ENCODE results near the gene NRG2. TPM values are rescaled to one million over a fixed set of nuclear protein-coding genes. Genes with fewer than 3 reads are reported as not detected.

NRG2 gene
- total RNA-seq, 4 donors from 2014 or later, result 2.5 to 21.2 (median 4.5) TPM; not detected in 1

DNA sequence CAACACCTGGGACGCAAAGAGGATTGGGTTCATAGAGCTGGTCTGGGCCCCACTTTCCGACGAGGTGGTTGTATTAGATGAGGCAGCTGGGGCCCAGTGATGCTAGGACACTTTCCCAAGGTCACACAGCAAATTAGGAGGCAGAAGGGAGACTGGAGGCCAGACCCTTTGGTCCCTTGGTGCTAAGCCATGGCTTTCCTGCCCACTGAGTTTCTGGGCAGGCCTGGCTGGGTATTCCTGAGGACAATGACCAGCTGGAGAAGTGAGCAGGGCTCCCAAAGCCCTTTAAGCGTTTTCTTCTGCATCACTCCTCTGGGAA is 181.3 kb downstream of the NRG2 start:
- no peaks in the 10 kb centered on the region for H3K9me3 ChIP-seq
- TF ChIP-seq POLR2A (IDR thresholded peaks at IDR 0.05), result no peak
- TF ChIP-seq CTCF (IDR thresholded peaks at IDR 0.05), result no peak
- H3K36me3 ChIP-seq, result no peaks in the 10 kb centered on the region
- DNase-seq, result no peak
- no peaks in the 10 kb centered on the region for H3K27me3 ChIP-seq
- H3K4me1 ChIP-seq, result no peaks in the 10 kb centered on the region
- no peak overlapping the region for H3K27ac ChIP-seq
- intact Hi-C loops (cut with DNase I; ENCODE audit: low total_unique reads), result loop anchor here (5.0 kb wide), 1 partner anchor 75 kb away; no protein-coding TSS in a partner anchor
- H3K4me3 ChIP-seq, result no peak overlapping the region

GRCh38 chr5:139861021-139861888 is 181.8 kb downstream of the NRG2 start:
- Histone ChIP-seq H3K27ac (no peak overlapping the region), H3K27me3 (no peaks in the 10 kb centered on the region), H3K9me3 (no peaks in the 10 kb centered on the region), H3K36me3 (no peaks in the 10 kb centered on the region), H3K4me1 (no peaks in the 10 kb centered on the region), H3K4me3 (no peak overlapping the region)
- intact Hi-C loops (cut with DNase I; ENCODE audit: low total_unique reads), result loop anchor here (5.0 kb wide), 1 partner anchor 74 kb away; no protein-coding TSS in a partner anchor
- DNase-seq, result no peak
- no peak for TF ChIP-seq CTCF (IDR thresholded peaks at IDR 0.05)
- TF ChIP-seq POLR2A (IDR thresholded peaks at IDR 0.05), result no peak

GRCh38 chr5:139859013-139859412 is 184.1 kb downstream of the NRG2 start:
- DNase-seq, result no peak
- H3K36me3 ChIP-seq, result no peaks in the 10 kb centered on the region
- no peaks in the 10 kb centered on the region for H3K4me1 ChIP-seq
- TF ChIP-seq POLR2A (IDR thresholded peaks at IDR 0.05) (no peak), CTCF (IDR thresholded peaks at IDR 0.05) (no peak)
- H3K27me3 ChIP-seq, result no peaks in the 10 kb centered on the region
- H3K9me3 ChIP-seq, result no peaks in the 10 kb centered on the region
- no peak overlapping the region for H3K4me3 ChIP-seq
- H3K27ac ChIP-seq, result no peak overlapping the region
- intact Hi-C loops (cut with DNase I; ENCODE audit: low total_unique reads), result no loop called here

GRCh38 chr5:139856714-139857113 is 186.4 kb downstream of the NRG2 start:
- no peaks in the 10 kb centered on the region for H3K9me3 ChIP-seq
- no peak for TF ChIP-seq CTCF (IDR thresholded peaks at IDR 0.05)
- TF ChIP-seq POLR2A (IDR thresholded peaks at IDR 0.05), result no peak
- no peaks in the 10 kb centered on the region for H3K4me1 ChIP-seq
- no peak overlapping the region for H3K27ac ChIP-seq
- no peak for DNase-seq
- intact Hi-C loops (cut with DNase I; ENCODE audit: low total_unique reads), result no loop called here
- no peaks in the 10 kb centered on the region for H3K36me3 ChIP-seq
- H3K27me3 ChIP-seq, result no peaks in the 10 kb centered on the region
- no peak overlapping the region for H3K4me3 ChIP-seq

GRCh38 chr5:139855946-139856540 is 187.1 kb downstream of the NRG2 start:
- Histone ChIP-seq H3K4me1 (no peaks in the 10 kb centered on the region), H3K27ac (no peak overlapping the region), H3K27me3 (no peaks in the 10 kb centered on the region), H3K9me3 (no peaks in the 10 kb centered on the region), H3K4me3 (no peak overlapping the region), H3K36me3 (no peaks in the 10 kb centered on the region)
- intact Hi-C loops (cut with DNase I; ENCODE audit: low total_unique reads), result no loop called here
- no peak for DNase-seq
- TF ChIP-seq CTCF (IDR thresholded peaks at IDR 0.05) (no peak), POLR2A (IDR thresholded peaks at IDR 0.05) (no peak)

Data from uterus (tissue), 4 donors.